ENCODE data around the gene CRELD2.

The CRELD2 gene

DNA sequence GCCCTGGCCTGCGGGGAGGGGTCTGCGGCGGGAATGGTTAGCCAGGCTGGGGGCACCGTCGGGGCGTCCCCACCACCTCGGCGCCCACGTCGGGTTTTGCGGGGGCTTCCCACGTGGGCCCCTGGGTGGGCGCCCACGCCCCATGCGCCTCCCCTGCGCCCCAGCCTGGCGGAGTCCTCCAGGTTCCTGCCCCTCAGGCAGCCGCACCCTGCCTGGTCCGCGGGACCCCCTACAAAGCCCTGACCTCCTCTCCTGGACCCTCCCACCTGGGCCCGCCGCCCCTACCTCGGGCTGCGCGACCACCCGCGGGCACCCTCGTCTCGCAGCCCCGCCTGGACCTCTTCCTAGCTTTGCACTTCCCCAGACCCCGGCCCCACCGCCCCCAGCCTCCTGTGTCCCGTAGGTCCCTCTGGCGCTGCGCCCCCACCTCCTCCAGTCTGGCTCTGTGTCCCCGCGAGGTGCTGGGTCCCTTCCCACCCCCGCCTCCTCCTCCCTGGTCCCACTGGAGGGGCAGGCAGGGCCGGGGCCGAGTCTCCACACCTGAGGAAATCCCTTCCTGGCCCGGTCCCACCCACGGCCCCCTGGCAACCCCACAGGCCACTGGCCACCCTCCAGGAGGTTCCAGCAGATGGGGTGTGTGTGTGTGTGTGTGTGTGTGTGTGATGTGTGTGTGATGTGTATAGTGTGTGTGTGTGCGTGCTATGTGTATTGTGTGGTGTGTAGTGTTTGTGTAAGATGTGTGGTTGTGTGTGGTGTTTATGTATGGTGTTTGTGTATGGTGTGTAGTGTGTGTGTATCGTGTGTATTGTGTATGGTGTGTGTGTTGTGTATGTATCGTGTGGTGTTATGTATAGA lies 54.0 kb downstream of the CRELD2 start:
- peak overlapping the region; percentile 62 for H3K4me3 ChIP-seq (replicated peaks; ENCODE audit: low read depth, low read length)
- TF ChIP-seq, protein P1, sequence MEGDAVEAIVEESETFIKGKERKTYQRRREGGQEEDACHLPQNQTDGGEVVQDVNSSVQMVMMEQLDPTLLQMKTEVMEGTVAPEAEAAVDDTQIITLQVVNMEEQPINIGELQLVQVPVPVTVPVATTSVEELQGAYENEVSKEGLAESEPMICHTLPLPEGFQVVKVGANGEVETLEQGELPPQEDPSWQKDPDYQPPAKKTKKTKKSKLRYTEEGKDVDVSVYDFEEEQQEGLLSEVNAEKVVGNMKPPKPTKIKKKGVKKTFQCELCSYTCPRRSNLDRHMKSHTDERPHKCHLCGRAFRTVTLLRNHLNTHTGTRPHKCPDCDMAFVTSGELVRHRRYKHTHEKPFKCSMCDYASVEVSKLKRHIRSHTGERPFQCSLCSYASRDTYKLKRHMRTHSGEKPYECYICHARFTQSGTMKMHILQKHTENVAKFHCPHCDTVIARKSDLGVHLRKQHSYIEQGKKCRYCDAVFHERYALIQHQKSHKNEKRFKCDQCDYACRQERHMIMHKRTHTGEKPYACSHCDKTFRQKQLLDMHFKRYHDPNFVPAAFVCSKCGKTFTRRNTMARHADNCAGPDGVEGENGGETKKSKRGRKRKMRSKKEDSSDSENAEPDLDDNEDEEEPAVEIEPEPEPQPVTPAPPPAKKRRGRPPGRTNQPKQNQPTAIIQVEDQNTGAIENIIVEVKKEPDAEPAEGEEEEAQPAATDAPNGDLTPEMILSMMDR (IDR thresholded peaks at IDR 0.05; ENCODE audit: insufficient read depth, low read length, poor library complexity, severe bottlenecking), result no peak
- H3K27me3 ChIP-seq (replicated peaks; ENCODE audit: control insufficient read depth, insufficient read depth, low read length), result no peaks in the 10 kb centered on the region
- H3K36me3 ChIP-seq (ENCODE audit: control insufficient read depth, insufficient read depth, low read length), result no peaks in the 10 kb centered on the region
- DNase-seq (ENCODE audit: extremely low read depth, insufficient read length), result peak; percentile 33

DNA sequence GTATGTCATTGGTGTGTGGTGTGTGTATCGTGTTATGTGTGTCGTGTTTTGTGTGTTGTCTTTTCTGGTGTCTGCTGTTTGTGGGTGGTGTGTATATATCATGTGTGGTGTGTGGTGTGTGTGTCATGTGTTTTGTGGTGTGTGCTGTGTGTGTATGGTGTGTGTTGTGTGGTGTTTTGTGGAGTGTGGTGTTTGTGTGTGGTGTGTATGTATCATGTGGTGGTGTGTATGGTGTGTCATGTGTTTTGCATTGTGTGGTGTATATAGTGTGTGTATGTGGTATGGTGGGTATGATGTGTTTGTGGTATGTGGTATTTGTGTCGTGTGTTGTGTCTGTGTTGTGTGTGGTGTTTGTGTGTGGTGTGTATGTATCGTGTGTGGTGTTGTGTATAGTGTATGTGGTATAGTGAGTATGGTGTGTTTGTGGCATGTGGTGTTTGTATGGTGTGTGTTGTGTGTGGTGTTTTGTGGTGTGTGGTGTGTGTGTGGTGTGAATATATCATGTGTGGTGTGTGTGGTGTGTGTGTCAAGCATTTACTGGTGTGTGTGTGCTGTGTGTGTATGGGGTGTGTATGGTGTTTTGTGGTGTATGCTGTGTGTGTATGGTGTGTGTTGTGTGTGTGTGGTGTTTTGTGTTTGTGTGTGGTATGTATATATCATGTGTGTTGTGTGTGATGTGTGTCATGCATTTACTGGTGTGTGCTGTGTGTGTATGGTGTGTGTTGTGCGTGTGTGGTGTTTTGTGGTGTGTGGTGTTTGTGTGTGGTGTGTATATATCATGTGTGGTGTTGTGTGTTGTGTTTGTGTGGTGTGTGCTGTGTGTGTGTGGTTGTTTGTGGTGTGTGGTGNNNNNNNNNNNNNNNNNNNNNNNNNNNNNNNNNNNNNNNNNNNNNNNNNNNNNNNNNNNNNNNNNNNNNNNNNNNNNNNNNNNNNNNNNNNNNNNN lies 54.9 kb downstream of the CRELD2 start:
- TF ChIP-seq, protein P1 (IDR thresholded peaks at IDR 0.05; ENCODE audit: insufficient read depth, low read length, poor library complexity, severe bottlenecking), result no peak
- Histone ChIP-seq H3K4me3 (replicated peaks; ENCODE audit: low read depth, low read length) (no peak overlapping the region), H3K27me3 (replicated peaks; ENCODE audit: control insufficient read depth, insufficient read depth, low read length) (no peaks in the 10 kb centered on the region), H3K36me3 (ENCODE audit: control insufficient read depth, insufficient read depth, low read length) (no peaks in the 10 kb centered on the region)
- no peak for DNase-seq (ENCODE audit: extremely low read depth, insufficient read length)

- DNase-seq (ENCODE audit: extremely low read depth, insufficient read length), result peak; percentile 82
- Histone ChIP-seq H3K27me3 (replicated peaks; ENCODE audit: control insufficient read depth, insufficient read depth, low read length) (no peaks in the 10 kb centered on the region), H3K36me3 (ENCODE audit: control insufficient read depth, insufficient read depth, low read length) (no peaks in the 10 kb centered on the region), H3K4me3 (replicated peaks; ENCODE audit: low read depth, low read length) (no peak overlapping the region)
- TF ChIP-seq, protein P1 (IDR thresholded peaks at IDR 0.05; ENCODE audit: insufficient read depth, low read length, poor library complexity, severe bottlenecking), result no peak
These were observed 57.3 kb downstream of the CRELD2 start for GRCh38 chr22:49975543-49976389.

DNA sequence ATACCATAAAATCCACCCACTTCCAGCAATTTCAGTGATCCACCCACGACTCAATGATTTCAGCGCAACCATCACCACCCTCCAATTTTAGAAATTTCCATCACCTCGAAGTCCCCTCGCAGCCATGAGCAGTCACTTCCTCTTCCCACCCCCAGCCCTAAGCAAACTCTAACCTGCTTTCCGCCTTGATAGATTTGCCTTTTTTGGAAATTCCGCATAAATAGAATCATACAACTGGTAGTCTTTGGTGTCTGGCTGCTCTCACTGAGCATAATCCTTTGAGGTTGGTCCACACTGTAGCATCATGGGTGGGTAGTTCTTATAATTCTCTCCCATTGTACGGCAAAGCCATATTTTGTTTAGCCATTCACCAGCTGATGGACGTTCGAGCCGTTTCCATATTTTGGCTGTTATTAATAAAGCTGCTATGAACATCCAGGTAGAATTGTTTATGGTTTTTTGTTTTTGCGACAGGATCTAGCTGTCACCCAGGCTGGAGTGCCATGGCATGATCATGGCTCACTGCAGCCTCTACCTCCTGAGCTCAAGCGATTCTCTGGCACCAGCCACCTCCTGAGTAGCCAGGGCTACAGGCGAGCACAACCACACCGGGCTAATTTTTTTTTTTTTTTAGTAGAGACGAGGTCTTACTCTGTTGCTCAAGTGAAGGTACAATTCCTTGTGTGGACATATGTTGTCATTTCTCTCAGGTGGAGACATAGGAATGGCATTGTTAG lies 58.2 kb downstream of the CRELD2 start:
- TF ChIP-seq, protein P1 (IDR thresholded peaks at IDR 0.05; ENCODE audit: insufficient read depth, low read length, poor library complexity, severe bottlenecking), result no peak
- no peaks in the 10 kb centered on the region for H3K36me3 ChIP-seq (ENCODE audit: control insufficient read depth, insufficient read depth, low read length)
- DNase-seq (ENCODE audit: extremely low read depth, insufficient read length), result peak; percentile 27
- no peaks in the 10 kb centered on the region for H3K27me3 ChIP-seq (replicated peaks; ENCODE audit: control insufficient read depth, insufficient read depth, low read length)
- H3K4me3 ChIP-seq (replicated peaks; ENCODE audit: low read depth, low read length), result no peak overlapping the region

Data from GM06990 (cell line).